ENCODE data around the gene CARNS1. TPM values are rescaled to one million over a fixed set of nuclear protein-coding genes. Genes with fewer than 3 reads are reported as not detected.

Gene CARNS1
- polyA plus RNA-seq, 1 experiment = 0.12 TPM

- no peak for TF ChIP-seq CTCF (IDR thresholded peaks at IDR 0.05; ENCODE audit: insufficient read depth, low read depth, low read length)
- no peak for DNase-seq (ENCODE audit: low read depth)
- POLR2A ChIA-PET = no interaction called here
- H3K4me3 ChIP-seq (ENCODE audit: low read depth, low read length) = no peak overlapping the region
- peaks cover 19% of the 10 kb centered on the region for H3K36me3 ChIP-seq (ENCODE audit: control insufficient read depth, insufficient read depth, low read length)
- CTCF ChIA-PET = interaction anchor here (0.5 to 20.3 kb wide), 3 partner anchors 13 to 28 kb away, joined by 4 to 892 read pairs (median 6); partner anchors contain the start of genes CLCF1 and RAD9A
- H3K27me3 ChIP-seq (ENCODE audit: control insufficient read depth, insufficient read depth, low read length) = no peaks in the 10 kb centered on the region
Measured at GRCh38 chr11:67367761-67368227, 47.7 kb upstream of the CARNS1 start.

GRCh38 chr11:67368621-67369020 lies 46.9 kb upstream of the CARNS1 start:
- H3K4me3 ChIP-seq (ENCODE audit: low read depth, low read length) = no peak overlapping the region
- ChIA-PET POLR2A (interaction anchor here (0.9 kb wide), 1 partner anchor 11 kb away, joined by 3 read pairs; no protein-coding TSS in a partner anchor), CTCF (interaction anchor here (0.9 to 24.6 kb wide), 5 partner anchors 10 to 26 kb away, joined by 3 to 892 read pairs (median 78); partner anchors contain the start of genes CLCF1, POLD4 and RAD9A)
- no peaks in the 10 kb centered on the region for H3K27me3 ChIP-seq (ENCODE audit: control insufficient read depth, insufficient read depth, low read length)
- DNase-seq (ENCODE audit: low read depth) = no peak
- TF ChIP-seq CTCF (IDR thresholded peaks at IDR 0.05; ENCODE audit: insufficient read depth, low read depth, low read length) = no peak
- H3K36me3 ChIP-seq (ENCODE audit: control insufficient read depth, insufficient read depth, low read length) = peaks cover 17% of the 10 kb centered on the region

DNA sequence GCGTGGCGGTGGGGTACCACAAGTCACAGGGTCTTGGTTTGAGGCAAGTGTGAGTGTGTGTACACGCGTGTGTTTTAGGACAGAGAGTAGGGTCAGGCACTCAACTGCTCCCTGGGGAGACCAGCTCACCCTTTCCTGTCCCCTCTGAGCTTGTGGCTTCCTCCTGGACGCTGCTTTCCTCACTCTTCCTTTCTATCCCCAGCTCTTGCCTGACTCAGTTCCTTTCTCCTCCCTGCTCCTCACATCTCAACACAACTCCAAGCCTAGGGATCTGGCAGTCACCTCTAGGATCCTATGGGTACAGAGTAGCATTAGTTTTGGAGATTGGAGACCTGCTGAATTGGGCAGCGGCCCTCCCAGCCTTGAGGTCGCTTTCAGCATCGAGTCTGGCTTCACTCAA lies 46.2 kb upstream of the CARNS1 start:
- CTCF ChIA-PET = interaction anchor here (0.5 to 24.6 kb wide), 9 partner anchors 10 to 107 kb away, joined by 3 to 892 read pairs (median 5); partner anchors contain the start of genes POLD4 and PPP1CA

DNA sequence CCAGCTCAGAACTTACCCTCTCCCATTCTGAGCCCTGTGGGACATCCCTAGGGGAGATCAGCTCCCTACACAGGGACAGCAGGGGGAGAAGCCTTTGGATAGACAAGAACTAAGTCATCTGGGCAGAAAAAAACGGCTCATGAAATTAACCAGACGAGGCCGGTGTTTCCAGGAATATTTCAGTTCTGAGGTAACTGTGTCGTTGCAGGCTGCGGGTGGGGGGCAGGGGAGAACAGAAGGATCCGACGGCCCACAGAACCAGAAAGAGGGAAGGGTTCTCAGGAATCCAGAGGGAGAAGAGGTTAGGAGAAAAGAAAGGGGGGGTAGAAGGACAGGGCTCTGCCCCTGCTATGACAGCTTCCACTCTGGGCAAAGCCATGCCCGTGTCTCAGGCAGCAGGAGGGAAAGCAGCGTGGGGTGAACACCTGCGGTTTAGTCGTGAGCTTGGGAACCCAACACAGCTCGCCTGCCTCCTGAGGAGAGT lies 45.6 kb upstream of the CARNS1 start:
- POLR2A ChIA-PET = interaction anchor here (0.6 to 0.9 kb wide), 2 partner anchors 12 to 81 kb away, joined by 3 to 11 read pairs; partner anchors contain the start of gene ANKRD13D

More for the DNA sequence above, 46.2 kb upstream of the CARNS1 start:
- DNase-seq (ENCODE audit: low read depth) = no peak
- Histone ChIP-seq H3K36me3 (ENCODE audit: control insufficient read depth, insufficient read depth, low read length) (peaks cover 15% of the 10 kb centered on the region), H3K27me3 (ENCODE audit: control insufficient read depth, insufficient read depth, low read length) (no peaks in the 10 kb centered on the region), H3K4me3 (ENCODE audit: low read depth, low read length) (no peak overlapping the region)
- POLR2A ChIA-PET = interaction anchor here (0.6 to 0.9 kb wide), 2 partner anchors 11 to 80 kb away, joined by 3 to 11 read pairs; partner anchors contain the start of gene ANKRD13D
- TF ChIP-seq CTCF (IDR thresholded peaks at IDR 0.05; ENCODE audit: insufficient read depth, low read depth, low read length) = no peak

More for the DNA sequence above, 45.6 kb upstream of the CARNS1 start:
- H3K27me3 ChIP-seq (ENCODE audit: control insufficient read depth, insufficient read depth, low read length) = no peaks in the 10 kb centered on the region
- no peak for DNase-seq (ENCODE audit: low read depth)
- H3K36me3 ChIP-seq (ENCODE audit: control insufficient read depth, insufficient read depth, low read length) = peaks cover 10% of the 10 kb centered on the region
- H3K4me3 ChIP-seq (ENCODE audit: low read depth, low read length) = no peak overlapping the region; the same call in 1 of the 2 replicates
- peak; percentile 8; the same call in 1 of the 2 replicates for TF ChIP-seq CTCF (IDR thresholded peaks at IDR 0.05; ENCODE audit: insufficient read depth, low read depth, low read length)
- CTCF ChIA-PET = interaction anchor here (0.5 to 24.6 kb wide), 10 partner anchors 9 to 108 kb away, joined by 3 to 892 read pairs (median 5); partner anchors contain the start of genes POLD4 and PPP1CA
